Esophagus squamous epithelium (tissue), 4 donors: ENCODE results near the gene COASY.

ENCODE experiments used
- CTCF ChIP-seq, 6 experiments: fragments of 450-650 bp in 4 of 6; fragments of 200-600 bp in 2 of 6; sonication (generic) in 2 of 6; IDR thresholded peaks; one replicate each; pipeline ENCODE4 v1.5.1; 2016 to 2019; ENCODE audit warnings: antibody characterized with exemption in 6 of 6, mild to moderate bottlenecking in 4 of 6, moderate library complexity in 4 of 6
- POLR2A ChIP-seq, 4 donors: fragments of 450-650 bp; IDR thresholded peaks; one replicate each; pipeline ENCODE4 v1.6.1; 2017; ENCODE audit warnings: antibody characterized with exemption in 4 of 4, mild to moderate bottlenecking in 4 of 4, moderate library complexity in 3 of 4

GRCh38 chr17:42565523-42566214 lies 3.7 kb downstream of the COASY start:
- TF ChIP-seq CTCF (IDR thresholded peaks at IDR 0.05), result no peak
- TF ChIP-seq POLR2A (IDR thresholded peaks at IDR 0.05), result no peak
